ENCODE measurements around the gene GLIPR1L1.

GLIPR1L1 gene

GRCh38 chr12:75361408-75361807 is 26.9 kb downstream of the GLIPR1L1 start:
- no peak for TF ChIP-seq CTCF (IDR thresholded peaks at IDR 0.05; ENCODE audit: low read depth, low read length)
- no peak for DNase-seq (ENCODE audit: low read depth, low spot score)
- in situ Hi-C loops (cut with HindIII; ENCODE audit: low sequenced_read_pairs), result no loop called here
- no peak overlapping the region for H3K4me3 ChIP-seq (ENCODE audit: low read depth, low read length)

GRCh38 chr12:75364919-75365318 is 30.4 kb downstream of the GLIPR1L1 start:
- no peak overlapping the region for H3K4me3 ChIP-seq (ENCODE audit: low read depth, low read length)
- in situ Hi-C loops (cut with HindIII; ENCODE audit: low sequenced_read_pairs), result no loop called here
- no peak for DNase-seq (ENCODE audit: low read depth, low spot score)
- TF ChIP-seq CTCF (IDR thresholded peaks at IDR 0.05; ENCODE audit: low read depth, low read length), result no peak

GRCh38 chr12:75366629-75367028 is 32.2 kb downstream of the GLIPR1L1 start:
- DNase-seq (ENCODE audit: low read depth, low spot score), result peak; percentile 52
- in situ Hi-C loops (cut with HindIII; ENCODE audit: low sequenced_read_pairs), result no loop called here
- H3K4me3 ChIP-seq (ENCODE audit: low read depth, low read length), result no peak overlapping the region
- TF ChIP-seq CTCF (IDR thresholded peaks at IDR 0.05; ENCODE audit: low read depth, low read length), result no peak

- DNase-seq (ENCODE audit: low read depth, low spot score), result no peak
- in situ Hi-C loops (cut with HindIII; ENCODE audit: low sequenced_read_pairs), result no loop called here
- H3K4me3 ChIP-seq (ENCODE audit: low read depth, low read length), result no peak overlapping the region
- no peak for TF ChIP-seq CTCF (IDR thresholded peaks at IDR 0.05; ENCODE audit: low read depth, low read length)
These were observed 40.5 kb downstream of the GLIPR1L1 start for GRCh38 chr12:75374971-75375370.

- DNase-seq (ENCODE audit: low read depth, low spot score), result no peak
- TF ChIP-seq CTCF (IDR thresholded peaks at IDR 0.05; ENCODE audit: low read depth, low read length), result no peak
- in situ Hi-C loops (cut with HindIII; ENCODE audit: low sequenced_read_pairs), result no loop called here
- no peak overlapping the region for H3K4me3 ChIP-seq (ENCODE audit: low read depth, low read length)
These were observed 43.9 kb downstream of the GLIPR1L1 start for GRCh38 chr12:75378354-75378753.

- H3K4me3 ChIP-seq (ENCODE audit: low read depth, low read length), result no peak overlapping the region
- in situ Hi-C loops (cut with HindIII; ENCODE audit: low sequenced_read_pairs), result no loop called here
- DNase-seq (ENCODE audit: low read depth, low spot score), result peak; percentile 42
- TF ChIP-seq CTCF (IDR thresholded peaks at IDR 0.05; ENCODE audit: low read depth, low read length), result no peak
These were observed 54.6 kb downstream of the GLIPR1L1 start for GRCh38 chr12:75389061-75389460.

GRCh38 chr12:75389706-75390105 is 55.2 kb downstream of the GLIPR1L1 start:
- peak overlapping the region; percentile 12 for H3K4me3 ChIP-seq (ENCODE audit: low read depth, low read length)
- in situ Hi-C loops (cut with HindIII; ENCODE audit: low sequenced_read_pairs), result no loop called here
- TF ChIP-seq CTCF (IDR thresholded peaks at IDR 0.05; ENCODE audit: low read depth, low read length), result no peak
- no peak for DNase-seq (ENCODE audit: low read depth, low spot score)

All from astrocyte of the spinal cord (primary cell).